ENCODE results near the gene VEGFB. TPM values are rescaled to one million over a fixed set of nuclear protein-coding genes. Genes with fewer than 3 reads are reported as not detected.
A peak's percentile ranks its signal among the peaks of the same experiment; 100 is the strongest.

Gene VEGFB
- total RNA-seq, 2 donors from 2014 or later: 58.9 to 78.4 TPM

- Histone ChIP-seq H3K27me3 (ENCODE audit: control insufficient read depth, insufficient read depth, low read length, poor library complexity, severe bottlenecking) (no peaks in the 10 kb centered on the region), H3K36me3 (ENCODE audit: control insufficient read depth, insufficient read depth, low read length) (peaks cover 43% of the 10 kb centered on the region), H3K4me1 (ENCODE audit: control insufficient read depth, insufficient read depth, low read length) (peaks cover 3% of the 10 kb centered on the region), H3K9me3 (ENCODE audit: control insufficient read depth, low read length) (no peaks in the 10 kb centered on the region), H3K4me3 (ENCODE audit: low read length) (no peak overlapping the region), H3K27ac (ENCODE audit: low read depth, low read length) (peak overlapping the region; percentile 44), H3K9ac (ENCODE audit: extremely low read depth, low read length, poor library complexity, severe bottlenecking) (no peak overlapping the region)
- no peaks in the 10 kb centered on the region for H3K27me3 Mint-ChIP-seq (ENCODE audit: insufficient read depth)
- H3K9me3 Mint-ChIP-seq: no peaks in the 10 kb centered on the region
- 92 to 95% methylated on average over 6 to 23 of the region's 23 CpGs for WGBS, 2 experiments (ENCODE audit: insufficient coverage in 1 of 2, insufficient read length in 1 of 2)
- H3K4me3 Mint-ChIP-seq: no peak overlapping the region
- no peak for TF ChIP-seq CTCF (conservative IDR thresholded peaks at IDR 0.05)
- peak overlapping the region; percentile 26 for H3K27ac Mint-ChIP-seq
- peaks cover 36% of the 10 kb centered on the region for H3K36me3 Mint-ChIP-seq (ENCODE audit: low read depth)
- no peaks in the 10 kb centered on the region for H3K4me1 Mint-ChIP-seq
- DNase-seq: no peak
Observed at GRCh38 chr11:64208086-64208795, 26.1 kb upstream of the VEGFB start.

- H3K4me3 Mint-ChIP-seq: no peak overlapping the region
- DNase-seq: no peak
- no peak for TF ChIP-seq CTCF (conservative IDR thresholded peaks at IDR 0.05)
- Histone ChIP-seq H3K9me3 (ENCODE audit: control insufficient read depth, low read length) (no peaks in the 10 kb centered on the region), H3K4me1 (ENCODE audit: control insufficient read depth, insufficient read depth, low read length) (peaks cover under 1% of the 10 kb centered on the region), H3K27ac (ENCODE audit: low read depth, low read length) (no peak overlapping the region), H3K9ac (ENCODE audit: extremely low read depth, low read length, poor library complexity, severe bottlenecking) (no peak overlapping the region), H3K27me3 (ENCODE audit: control insufficient read depth, insufficient read depth, low read length, poor library complexity, severe bottlenecking) (no peaks in the 10 kb centered on the region), H3K4me3 (ENCODE audit: low read length) (no peak overlapping the region), H3K36me3 (ENCODE audit: control insufficient read depth, insufficient read depth, low read length) (peaks cover 36% of the 10 kb centered on the region)
- peaks cover 33% of the 10 kb centered on the region for H3K36me3 Mint-ChIP-seq (ENCODE audit: low read depth)
- H3K27ac Mint-ChIP-seq: peak overlapping the region; percentile 26
- 92 to 95% methylated on average over 12 to 18 of the region's 18 CpGs for WGBS, 2 experiments (ENCODE audit: insufficient coverage in 1 of 2, insufficient read length in 1 of 2)
- H3K27me3 Mint-ChIP-seq (ENCODE audit: insufficient read depth): no peaks in the 10 kb centered on the region
- H3K4me1 Mint-ChIP-seq: no peaks in the 10 kb centered on the region
- H3K9me3 Mint-ChIP-seq: no peaks in the 10 kb centered on the region
Observed at GRCh38 chr11:64208796-64209562, 25.4 kb upstream of the VEGFB start.

GRCh38 chr11:64209563-64209843 is 24.9 kb upstream of the VEGFB start:
- H3K27ac ChIP-seq (ENCODE audit: low read depth, low read length): no peak overlapping the region
- WGBS, 2 experiments (ENCODE audit: insufficient coverage in 1 of 2, insufficient read length in 1 of 2): 95 to 96% methylated on average over 4 to 8 of the region's 8 CpGs

More at GRCh38 chr11:64209563-64209843, 24.9 kb upstream of the VEGFB start:
- no peak for DNase-seq
- TF ChIP-seq CTCF (conservative IDR thresholded peaks at IDR 0.05): no peak
- Mint-ChIP-seq H3K9me3 (no peaks in the 10 kb centered on the region), H3K27ac (no peak overlapping the region), H3K4me1 (no peaks in the 10 kb centered on the region), H3K36me3 (ENCODE audit: low read depth) (peaks cover 30% of the 10 kb centered on the region), H3K4me3 (no peak overlapping the region), H3K27me3 (ENCODE audit: insufficient read depth) (no peaks in the 10 kb centered on the region)
- no peaks in the 10 kb centered on the region for H3K4me1 ChIP-seq (ENCODE audit: control insufficient read depth, insufficient read depth, low read length)
- no peaks in the 10 kb centered on the region for H3K9me3 ChIP-seq (ENCODE audit: control insufficient read depth, low read length)
- no peak overlapping the region for H3K9ac ChIP-seq (ENCODE audit: extremely low read depth, low read length, poor library complexity, severe bottlenecking)
- peaks cover 31% of the 10 kb centered on the region for H3K36me3 ChIP-seq (ENCODE audit: control insufficient read depth, insufficient read depth, low read length)
- H3K4me3 ChIP-seq (ENCODE audit: low read length): no peak overlapping the region
- H3K27me3 ChIP-seq (ENCODE audit: control insufficient read depth, insufficient read depth, low read length, poor library complexity, severe bottlenecking): no peaks in the 10 kb centered on the region

Data from endodermal cell (in vitro differentiated cells).